ENCODE measurements around the gene FAM98B. TPM values are rescaled to one million over a fixed set of nuclear protein-coding genes. Genes with fewer than 3 reads are reported as not detected.

Gene FAM98B
- total RNA-seq, 4 donors from 2014 or later = 4.8 to 14.4 (median 9.7) TPM

DNA sequence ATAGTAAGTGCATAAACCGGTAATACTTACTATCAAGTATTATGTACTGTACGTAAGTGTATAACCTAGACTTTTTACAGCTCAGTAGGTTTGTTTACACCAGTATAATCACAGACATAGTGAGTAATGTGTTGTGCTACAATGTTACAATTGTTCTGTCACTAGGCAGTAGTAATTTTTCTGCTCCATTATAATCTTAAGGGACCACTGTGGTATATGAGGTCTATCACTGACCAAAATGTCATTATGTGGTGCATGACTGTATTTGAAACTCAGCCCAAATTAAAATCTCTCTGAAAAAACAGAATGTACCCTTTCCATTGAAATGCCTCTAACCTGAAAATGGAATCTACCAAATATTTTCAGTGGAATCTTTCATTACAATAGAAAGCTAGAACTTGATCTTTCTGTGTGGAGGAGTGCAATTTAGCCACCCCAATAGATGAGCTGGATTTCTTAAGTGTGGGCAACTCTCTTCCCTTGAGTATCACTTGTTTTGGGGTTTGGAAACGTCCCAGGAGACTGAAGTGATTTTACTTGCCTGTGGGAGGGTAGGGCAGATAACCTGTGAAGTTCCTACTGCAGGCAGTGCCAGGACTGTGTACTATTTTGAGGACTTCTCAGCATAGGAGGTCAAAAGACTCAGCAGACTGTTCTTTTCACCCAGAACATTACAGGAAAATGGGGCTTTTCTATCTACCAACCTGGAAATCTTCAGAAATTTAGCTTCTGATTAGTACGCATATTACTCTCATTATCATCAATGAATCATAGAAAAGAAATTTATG, 50.9 kb downstream of the FAM98B start:
- intact Hi-C loops (cut with DNase I; ENCODE audit: low total_unique reads) = no loop called here
- no peak for TF ChIP-seq POLR2A (IDR thresholded peaks at IDR 0.05)
- TF ChIP-seq, protein P1, sequence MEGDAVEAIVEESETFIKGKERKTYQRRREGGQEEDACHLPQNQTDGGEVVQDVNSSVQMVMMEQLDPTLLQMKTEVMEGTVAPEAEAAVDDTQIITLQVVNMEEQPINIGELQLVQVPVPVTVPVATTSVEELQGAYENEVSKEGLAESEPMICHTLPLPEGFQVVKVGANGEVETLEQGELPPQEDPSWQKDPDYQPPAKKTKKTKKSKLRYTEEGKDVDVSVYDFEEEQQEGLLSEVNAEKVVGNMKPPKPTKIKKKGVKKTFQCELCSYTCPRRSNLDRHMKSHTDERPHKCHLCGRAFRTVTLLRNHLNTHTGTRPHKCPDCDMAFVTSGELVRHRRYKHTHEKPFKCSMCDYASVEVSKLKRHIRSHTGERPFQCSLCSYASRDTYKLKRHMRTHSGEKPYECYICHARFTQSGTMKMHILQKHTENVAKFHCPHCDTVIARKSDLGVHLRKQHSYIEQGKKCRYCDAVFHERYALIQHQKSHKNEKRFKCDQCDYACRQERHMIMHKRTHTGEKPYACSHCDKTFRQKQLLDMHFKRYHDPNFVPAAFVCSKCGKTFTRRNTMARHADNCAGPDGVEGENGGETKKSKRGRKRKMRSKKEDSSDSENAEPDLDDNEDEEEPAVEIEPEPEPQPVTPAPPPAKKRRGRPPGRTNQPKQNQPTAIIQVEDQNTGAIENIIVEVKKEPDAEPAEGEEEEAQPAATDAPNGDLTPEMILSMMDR (IDR thresholded peaks at IDR 0.05) = no peak
- DNase-seq (ENCODE audit: low spot score in 2 of 2) = no peak
- no peak overlapping the region for H3K4me3 ChIP-seq (ENCODE audit: low read depth, poor library complexity, severe bottlenecking)
- 81 to 86% methylated on average over 4 of the region's 4 CpGs for WGBS, 2 donors

DNA sequence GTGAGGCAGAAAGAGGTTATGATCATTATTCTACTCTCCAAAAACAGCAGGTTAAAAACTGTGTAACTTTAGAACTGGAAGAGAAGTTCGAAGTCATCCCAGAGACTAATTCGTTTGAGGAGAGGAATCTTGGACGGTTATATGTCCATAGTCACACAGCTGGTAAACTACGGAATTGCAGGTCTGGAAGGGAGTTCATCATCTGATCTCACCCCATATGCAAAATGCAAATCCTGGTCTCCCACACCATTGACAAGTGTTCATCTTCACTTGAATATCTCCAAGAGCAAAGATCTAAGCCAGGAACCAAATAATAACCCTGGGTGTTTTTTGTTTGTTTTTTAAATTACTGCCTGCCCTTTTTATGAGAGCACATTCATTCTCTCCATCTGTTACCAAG, 53.1 kb downstream of the FAM98B start:
- no peak for DNase-seq (ENCODE audit: low spot score in 2 of 2)
- no peak for TF ChIP-seq POLR2A (IDR thresholded peaks at IDR 0.05)
- TF ChIP-seq, protein P1 (IDR thresholded peaks at IDR 0.05) = no peak
- intact Hi-C loops (cut with DNase I; ENCODE audit: low total_unique reads) = no loop called here
- H3K4me3 ChIP-seq (ENCODE audit: low read depth, poor library complexity, severe bottlenecking) = no peak overlapping the region
- WGBS, 2 donors = 62 to 71% methylated on average over 4 of the region's 4 CpGs

GRCh38 chr15:38507570-38507969, 53.6 kb downstream of the FAM98B start:
- DNase-seq (ENCODE audit: low spot score in 2 of 2) = no peak
- TF ChIP-seq, protein P1 (IDR thresholded peaks at IDR 0.05) = no peak
- no peak for TF ChIP-seq POLR2A (IDR thresholded peaks at IDR 0.05)
- no peak overlapping the region for H3K4me3 ChIP-seq (ENCODE audit: low read depth, poor library complexity, severe bottlenecking)
- 87 to 96% methylated on average over 7 of the region's 7 CpGs for WGBS, 2 donors
- intact Hi-C loops (cut with DNase I; ENCODE audit: low total_unique reads) = no loop called here

DNA sequence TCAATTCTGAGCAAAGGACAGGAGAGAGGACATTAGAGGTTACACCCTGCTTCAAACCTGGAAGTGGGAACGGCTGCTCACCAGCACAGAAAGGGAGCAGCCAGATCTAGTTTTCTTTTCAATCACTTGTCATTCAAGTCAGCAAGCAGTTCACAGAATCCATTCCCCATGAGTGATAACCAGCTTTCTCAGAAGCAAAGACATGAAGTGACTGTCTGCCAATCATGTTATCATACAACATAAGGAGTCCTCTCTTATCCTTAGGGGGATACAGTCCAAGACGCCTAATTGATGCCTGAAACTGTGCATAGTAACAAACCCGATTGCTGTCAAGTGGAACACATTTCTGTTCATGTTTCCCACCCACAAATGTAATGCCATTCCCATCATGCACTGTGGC, 54.7 kb downstream of the FAM98B start:
- no peak for DNase-seq (ENCODE audit: low spot score in 2 of 2)
- WGBS, 2 donors = 69 to 70% methylated on average over 3 of the region's 3 CpGs
- intact Hi-C loops (cut with DNase I; ENCODE audit: low total_unique reads) = no loop called here
- TF ChIP-seq, protein P1 (IDR thresholded peaks at IDR 0.05) = no peak
- TF ChIP-seq POLR2A (IDR thresholded peaks at IDR 0.05) = no peak
- H3K4me3 ChIP-seq (ENCODE audit: low read depth, poor library complexity, severe bottlenecking) = no peak overlapping the region

GRCh38 chr15:38509152-38509551, 55.2 kb downstream of the FAM98B start:
- 94 to 97% methylated on average over 4 of the region's 4 CpGs for WGBS, 2 donors
- intact Hi-C loops (cut with DNase I; ENCODE audit: low total_unique reads) = no loop called here
- TF ChIP-seq, protein P1 (IDR thresholded peaks at IDR 0.05) = no peak
- TF ChIP-seq POLR2A (IDR thresholded peaks at IDR 0.05) = no peak
- H3K4me3 ChIP-seq (ENCODE audit: low read depth, poor library complexity, severe bottlenecking) = no peak overlapping the region
- DNase-seq (ENCODE audit: low spot score in 2 of 2) = no peak

- H3K4me3 ChIP-seq (ENCODE audit: low read depth, poor library complexity, severe bottlenecking) = no peak overlapping the region
- no peak for DNase-seq (ENCODE audit: low spot score in 2 of 2)
- no peak for TF ChIP-seq POLR2A (IDR thresholded peaks at IDR 0.05)
- TF ChIP-seq, protein P1 (IDR thresholded peaks at IDR 0.05) = no peak
- intact Hi-C loops (cut with DNase I; ENCODE audit: low total_unique reads) = no loop called here
- WGBS, 2 donors = 76 to 94% methylated on average over 1 of the region's 1 CpG
These were observed 59.0 kb downstream of the FAM98B start for GRCh38 chr15:38512901-38513300.
